GM12878 (cell line): ENCODE data around the gene TMEM263. TPM values are rescaled to one million over a fixed set of nuclear protein-coding genes. Genes with fewer than 3 reads are reported as not detected.

Experiments
- ATAC-seq: fragments of 200-7000 bp; cut with Tn5 transposase; 3 replicates; pipeline ENCODE4 v1.9.1; 2020; ENCODE audit warnings: mild to moderate bottlenecking, moderate library complexity
- BruUV-seq: library from RNA; stranded (reverse); fragments of 400-500 nt; replicated peaks from 2 replicates; lab custom pipeline; 2021; lab: Mats Ljungman, UMichigan
- CTCF ChIA-PET: fragments of 300-600 bp; sonication (Branson Sonifier 250); formaldehyde crosslinking; extraction: SDS; loops from one replicate; lab custom pipeline; 2021; ENCODE audit warnings: inconsistent platforms; lab: Yijun Ruan, JAX
- POLR2A ChIA-PET: fragments of 350-600 bp; formaldehyde crosslinking; extraction: SDS; loops from one replicate; lab custom pipeline; 2021; ENCODE audit warnings: inconsistent platforms; lab: Charles Lee
- RAD21 ChIA-PET: fragments of 300-600 bp; sonication (Branson Sonifier 250); formaldehyde crosslinking; loops from one replicate; lab custom pipeline; 2023; ENCODE audit warnings: antibody characterized with exemption; ENCODE audit not compliant: unreplicated experiment; lab: Charles Lee
- SMC1A ChIA-PET: fragments of 300-600 bp; sonication (Branson Sonifier 250); formaldehyde crosslinking; loops from one replicate; lab custom pipeline; 2023; ENCODE audit not compliant: unreplicated experiment, uncharacterized antibody; lab: Charles Lee
- DNase-seq: peaks from one replicate; pipeline ENCODE4 v3.0.0-alpha.2; 2011; ENCODE audit warnings: low read depth, low spot score
- FAIRE-seq: peaks from 3 replicates; lab custom pipeline; 2011; peaks lifted over from hg19 to GRCh38; lab: Jason Lieb, UNC
- H2AFZ ChIP-seq: 2 replicates; pipeline ENCODE4 v1.6.0; 2011; ENCODE audit warnings: low read depth, low read length, control low read depth; ENCODE audit not compliant: control insufficient read depth
- H3K27ac ChIP-seq: 2 replicates; pipeline ENCODE4 v1.5.1; 2011; ENCODE audit warnings: control low read depth; ENCODE audit not compliant: control insufficient read depth, insufficient read depth
- H3K27me3 ChIP-seq, 2 experiments: replicated peaks in 1 of 2; 2 replicates each; pipeline versions ENCODE4 v1.6.0 to v1.6.1; 2011; ENCODE audit warnings: low read length in 1 of 2; ENCODE audit not compliant: control insufficient read depth in 2 of 2, insufficient read depth in 2 of 2
- H3K36me3 ChIP-seq, 2 experiments: 2 replicates each; pipeline ENCODE4 v1.5.1; 2011; ENCODE audit warnings: low read length in 1 of 2; ENCODE audit not compliant: control insufficient read depth in 2 of 2, insufficient read depth in 2 of 2
- H3K4me1 ChIP-seq: 2 replicates; pipeline ENCODE4 v1.6.1; 2011; ENCODE audit warnings: mild to moderate bottlenecking, low read length, moderate library complexity, mixed read lengths; ENCODE audit not compliant: control insufficient read depth, insufficient read depth
- H3K4me2 ChIP-seq: 2 replicates; pipeline ENCODE4 v1.6.0; 2011; ENCODE audit warnings: control low read depth; ENCODE audit not compliant: control insufficient read depth, insufficient read depth
- H3K4me3 ChIP-seq: fragments of 200-600 bp; sonication (generic); 2 replicates; pipeline ENCODE4 v1.5.1; 2016
- H3K79me2 ChIP-seq: 2 replicates; pipeline ENCODE4 v1.6.0; 2011; ENCODE audit warnings: low read length; ENCODE audit not compliant: control insufficient read depth, insufficient read depth
- H3K9ac ChIP-seq: 2 replicates; pipeline ENCODE4 v1.8.0; 2011; ENCODE audit warnings: low read length, control low read depth, mixed read lengths; ENCODE audit not compliant: control insufficient read depth, insufficient read depth
- H3K9me3 ChIP-seq: replicated peaks from 3 replicates; pipeline ENCODE4 v1.5.1; 2011; ENCODE audit warnings: mild to moderate bottlenecking, low read length; ENCODE audit not compliant: control insufficient read depth, insufficient read depth
- H4K20me1 ChIP-seq: 2 replicates; pipeline ENCODE4 v1.6.0; 2011; ENCODE audit not compliant: control insufficient read depth, insufficient read depth
- BMI1 ChIP-seq: fragments of 450-650 bp; IDR thresholded peaks from 2 replicates; pipeline ENCODE4 v1.6.1; 2016; ENCODE audit warnings: mild to moderate bottlenecking, moderate library complexity, borderline replicate concordance
- CREM ChIP-seq: IDR thresholded peaks from 2 replicates; pipeline ENCODE4 v1.6.1; 2014; ENCODE audit warnings: antibody characterized with exemption, low read depth
- HDGF ChIP-seq: fragments of 450-650 bp; IDR thresholded peaks from 2 replicates; pipeline ENCODE4 v1.6.1; 2016; ENCODE audit warnings: antibody characterized with exemption
- RAD21 ChIP-seq: IDR thresholded peaks from 2 replicates; pipeline ENCODE4 v1.6.1; 2011; ENCODE audit warnings: mild to moderate bottlenecking, low read depth, low read length, moderate library complexity; ENCODE audit not compliant: insufficient read depth
- RELA ChIP-seq: fragments of 450-650 bp; IDR thresholded peaks from 2 replicates; pipeline ENCODE4 v1.8.0; 2014; ENCODE audit warnings: borderline replicate concordance; ENCODE audit not compliant: partially characterized antibody
- SUPT20H ChIP-seq: IDR thresholded peaks from 2 replicates; pipeline ENCODE4 v1.6.1; 2011; ENCODE audit warnings: low read depth, mild to moderate bottlenecking, low read length, moderate library complexity, borderline replicate concordance; ENCODE audit not compliant: control insufficient read depth
- ZNF622 ChIP-seq: fragments of 450-650 bp; IDR thresholded peaks from 2 replicates; pipeline ENCODE4 v1.6.1; 2017; ENCODE audit warnings: mild to moderate bottlenecking, inconsistent platforms
- WGBS: methylation state at CpG from one replicate; pipeline ENCODE4 v1.1.6; 2016; ENCODE audit warnings: low lambda C conversion rate; ENCODE audit not compliant: insufficient replicate concordance, insufficient coverage; ENCODE audit errors: missing lambda C conversion rate; 5-methylcytosine and 5-hydroxymethylcytosine counted together
- in situ Hi-C: fragments of 300-500 bp; cut with MboI; formaldehyde crosslinking; loops from 9 replicates; pipeline ENCODE4 v1.14.3; 2018; ENCODE audit warnings: mixed read lengths
- intact Hi-C: fragments of 100-400 bp; cut with micrococcal nuclease; formaldehyde crosslinking; loops from one replicate; pipeline ENCODE4 v1.14.2; 2022; ENCODE audit not compliant: unreplicated experiment
- polyA plus RNA-seq, 11 experiments: library from polyadenylated mRNA; depleted of rRNA in 4 of 11; unstranded in 6 of 11; stranded (reverse) in 5 of 11; fragments of >200 nt; fragmentation: Nextera tagmentation in 4 of 11; fragmentation: Illumina TruSeq in 1 of 11; extraction: Ambion mirVana in 4 of 11; extraction: Trizol in 1 of 11; gene quantifications; 1 replicate in 1 of 11; 2 replicates in 10 of 11; pipeline versions ENCODE4 v1.2.1 to v1.2.3, GENCODE V29; 2011 to 2016; ENCODE audit warnings: inconsistent platforms in 2 of 11, missing spikeins in 2 of 11, low read depth in 1 of 11
- total RNA-seq, 4 experiments: library from RNA; depleted of rRNA in 3 of 4; stranded (reverse); fragments of >200 nt in 3 of 4; fragmentation: Illumina TruSeq in 1 of 4; extraction: Trizol in 1 of 4; gene quantifications; 2 replicates each; pipeline versions ENCODE4 v1.2.1 to v1.2.3, GENCODE V29; 2013 to 2021
- TF ChIP-seq, protein P1 (sequence below): fragments of 450-650 bp; IDR thresholded peaks from 2 replicates; pipeline ENCODE4 v1.6.1; 2017; ENCODE audit warnings: mild to moderate bottlenecking, moderate library complexity
- TF ChIP-seq, protein P2 (sequence below): fragments of 150-350 bp; IDR thresholded peaks from 2 replicates; pipeline ENCODE4 v1.6.1; 2014; ENCODE audit warnings: mild to moderate bottlenecking, low read depth, low read length
- TF ChIP-seq, protein P3 (sequence below): fragments of 150-350 bp; IDR thresholded peaks from 2 replicates; pipeline ENCODE4 v1.6.1; 2016; ENCODE audit warnings: low read depth, low read length

TMEM263 gene
- total and polyA plus RNA-seq, 10 of the 15 experiments (the other 5 are each of a cell fraction or from before 2014, with no cell fraction given): 15.4 to 41.3 (median 27.6) TPM

DNA sequence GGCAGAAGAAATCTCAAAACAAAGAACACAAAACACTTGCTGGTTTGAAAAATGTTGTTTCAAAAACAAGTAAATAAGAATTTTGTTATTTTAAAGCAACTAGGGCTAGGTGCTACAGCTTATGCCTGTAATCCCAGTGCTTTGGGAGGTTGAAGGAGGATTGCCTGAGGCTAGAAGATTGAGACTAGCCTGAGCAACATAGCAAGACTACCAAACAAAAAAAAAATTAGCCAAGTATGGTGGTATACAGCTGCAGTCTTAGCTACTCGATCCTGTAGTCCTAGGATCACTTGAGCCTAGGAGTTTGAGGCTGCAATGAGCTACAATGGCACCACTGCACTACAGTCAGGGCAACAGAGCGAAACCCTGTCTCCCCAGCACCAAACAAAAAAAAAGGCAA is 63.8 kb downstream of the TMEM263 start:
- H3K4me1 ChIP-seq: no peaks in the 10 kb centered on the region
- TF ChIP-seq HDGF (no peak), CREM (no peak), RAD21 (no peak), RELA (no peak), ZNF622 (no peak), BMI1 (no peak), SUPT20H (no peak)
- TF ChIP-seq, protein P1, sequence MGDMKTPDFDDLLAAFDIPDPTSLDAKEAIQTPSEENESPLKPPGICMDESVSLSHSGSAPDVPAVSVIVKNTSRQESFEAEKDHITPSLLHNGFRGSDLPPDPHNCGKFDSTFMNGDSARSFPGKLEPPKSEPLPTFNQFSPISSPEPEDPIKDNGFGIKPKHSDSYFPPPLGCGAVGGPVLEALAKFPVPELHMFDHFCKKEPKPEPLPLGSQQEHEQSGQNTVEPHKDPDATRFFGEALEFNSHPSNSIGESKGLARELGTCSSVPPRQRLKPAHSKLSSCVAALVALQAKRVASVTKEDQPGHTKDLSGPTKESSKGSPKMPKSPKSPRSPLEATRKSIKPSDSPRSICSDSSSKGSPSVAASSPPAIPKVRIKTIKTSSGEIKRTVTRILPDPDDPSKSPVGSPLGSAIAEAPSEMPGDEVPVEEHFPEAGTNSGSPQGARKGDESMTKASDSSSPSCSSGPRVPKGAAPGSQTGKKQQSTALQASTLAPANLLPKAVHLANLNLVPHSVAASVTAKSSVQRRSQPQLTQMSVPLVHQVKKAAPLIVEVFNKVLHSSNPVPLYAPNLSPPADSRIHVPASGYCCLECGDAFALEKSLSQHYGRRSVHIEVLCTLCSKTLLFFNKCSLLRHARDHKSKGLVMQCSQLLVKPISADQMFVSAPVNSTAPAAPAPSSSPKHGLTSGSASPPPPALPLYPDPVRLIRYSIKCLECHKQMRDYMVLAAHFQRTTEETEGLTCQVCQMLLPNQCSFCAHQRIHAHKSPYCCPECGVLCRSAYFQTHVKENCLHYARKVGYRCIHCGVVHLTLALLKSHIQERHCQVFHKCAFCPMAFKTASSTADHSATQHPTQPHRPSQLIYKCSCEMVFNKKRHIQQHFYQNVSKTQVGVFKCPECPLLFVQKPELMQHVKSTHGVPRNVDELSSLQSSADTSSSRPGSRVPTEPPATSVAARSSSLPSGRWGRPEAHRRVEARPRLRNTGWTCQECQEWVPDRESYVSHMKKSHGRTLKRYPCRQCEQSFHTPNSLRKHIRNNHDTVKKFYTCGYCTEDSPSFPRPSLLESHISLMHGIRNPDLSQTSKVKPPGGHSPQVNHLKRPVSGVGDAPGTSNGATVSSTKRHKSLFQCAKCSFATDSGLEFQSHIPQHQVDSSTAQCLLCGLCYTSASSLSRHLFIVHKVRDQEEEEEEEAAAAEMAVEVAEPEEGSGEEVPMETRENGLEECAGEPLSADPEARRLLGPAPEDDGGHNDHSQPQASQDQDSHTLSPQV: no peak
- TF ChIP-seq, protein P2, sequence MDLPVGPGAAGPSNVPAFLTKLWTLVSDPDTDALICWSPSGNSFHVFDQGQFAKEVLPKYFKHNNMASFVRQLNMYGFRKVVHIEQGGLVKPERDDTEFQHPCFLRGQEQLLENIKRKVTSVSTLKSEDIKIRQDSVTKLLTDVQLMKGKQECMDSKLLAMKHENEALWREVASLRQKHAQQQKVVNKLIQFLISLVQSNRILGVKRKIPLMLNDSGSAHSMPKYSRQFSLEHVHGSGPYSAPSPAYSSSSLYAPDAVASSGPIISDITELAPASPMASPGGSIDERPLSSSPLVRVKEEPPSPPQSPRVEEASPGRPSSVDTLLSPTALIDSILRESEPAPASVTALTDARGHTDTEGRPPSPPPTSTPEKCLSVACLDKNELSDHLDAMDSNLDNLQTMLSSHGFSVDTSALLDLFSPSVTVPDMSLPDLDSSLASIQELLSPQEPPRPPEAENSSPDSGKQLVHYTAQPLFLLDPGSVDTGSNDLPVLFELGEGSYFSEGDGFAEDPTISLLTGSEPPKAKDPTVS: no peak
- TF ChIP-seq, protein P3, sequence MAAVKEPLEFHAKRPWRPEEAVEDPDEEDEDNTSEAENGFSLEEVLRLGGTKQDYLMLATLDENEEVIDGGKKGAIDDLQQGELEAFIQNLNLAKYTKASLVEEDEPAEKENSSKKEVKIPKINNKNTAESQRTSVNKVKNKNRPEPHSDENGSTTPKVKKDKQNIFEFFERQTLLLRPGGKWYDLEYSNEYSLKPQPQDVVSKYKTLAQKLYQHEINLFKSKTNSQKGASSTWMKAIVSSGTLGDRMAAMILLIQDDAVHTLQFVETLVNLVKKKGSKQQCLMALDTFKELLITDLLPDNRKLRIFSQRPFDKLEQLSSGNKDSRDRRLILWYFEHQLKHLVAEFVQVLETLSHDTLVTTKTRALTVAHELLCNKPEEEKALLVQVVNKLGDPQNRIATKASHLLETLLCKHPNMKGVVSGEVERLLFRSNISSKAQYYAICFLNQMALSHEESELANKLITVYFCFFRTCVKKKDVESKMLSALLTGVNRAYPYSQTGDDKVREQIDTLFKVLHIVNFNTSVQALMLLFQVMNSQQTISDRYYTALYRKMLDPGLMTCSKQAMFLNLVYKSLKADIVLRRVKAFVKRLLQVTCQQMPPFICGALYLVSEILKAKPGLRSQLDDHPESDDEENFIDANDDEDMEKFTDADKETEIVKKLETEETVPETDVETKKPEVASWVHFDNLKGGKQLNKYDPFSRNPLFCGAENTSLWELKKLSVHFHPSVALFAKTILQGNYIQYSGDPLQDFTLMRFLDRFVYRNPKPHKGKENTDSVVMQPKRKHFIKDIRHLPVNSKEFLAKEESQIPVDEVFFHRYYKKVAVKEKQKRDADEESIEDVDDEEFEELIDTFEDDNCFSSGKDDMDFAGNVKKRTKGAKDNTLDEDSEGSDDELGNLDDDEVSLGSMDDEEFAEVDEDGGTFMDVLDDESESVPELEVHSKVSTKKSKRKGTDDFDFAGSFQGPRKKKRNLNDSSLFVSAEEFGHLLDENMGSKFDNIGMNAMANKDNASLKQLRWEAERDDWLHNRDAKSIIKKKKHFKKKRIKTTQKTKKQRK: no peak
- no peaks in the 10 kb centered on the region for H3K9me3 ChIP-seq
- RAD21 ChIA-PET: no interaction called here
- 18% methylated on average over 2 of the region's 2 CpGs for WGBS
- no peak overlapping the region for H3K9ac ChIP-seq
- POLR2A ChIA-PET: no interaction called here
- no peaks in the 10 kb centered on the region for H4K20me1 ChIP-seq
- no TSS peak for BruUV-seq
- FAIRE-seq (no peak), ATAC-seq (no peak), DNase-seq (no peak)
- H3K27ac ChIP-seq: no peak overlapping the region
- SMC1A ChIA-PET: no interaction called here
- H2AFZ ChIP-seq: no peak overlapping the region
- in situ Hi-C loops (no loop called here), intact Hi-C loops (no loop called here)
- no peak overlapping the region for H3K4me3 ChIP-seq
- H3K79me2 ChIP-seq: no peaks in the 10 kb centered on the region
- no peak overlapping the region for H3K4me2 ChIP-seq
- CTCF ChIA-PET: no interaction called here
- H3K27me3 ChIP-seq: no peaks in the 10 kb centered on the region
- H3K36me3 ChIP-seq: no peaks in the 10 kb centered on the region
